ENCODE data around the gene IGSF21. TPM values are rescaled to one million over a fixed set of nuclear protein-coding genes. Genes with fewer than 3 reads are reported as not detected.

IGSF21 gene
- total and polyA plus RNA-seq, 2 of the 8 experiments (the other 6 are each of a cell fraction or from before 2014, with no cell fraction given): 22.5 to 28.5 TPM

DNA sequence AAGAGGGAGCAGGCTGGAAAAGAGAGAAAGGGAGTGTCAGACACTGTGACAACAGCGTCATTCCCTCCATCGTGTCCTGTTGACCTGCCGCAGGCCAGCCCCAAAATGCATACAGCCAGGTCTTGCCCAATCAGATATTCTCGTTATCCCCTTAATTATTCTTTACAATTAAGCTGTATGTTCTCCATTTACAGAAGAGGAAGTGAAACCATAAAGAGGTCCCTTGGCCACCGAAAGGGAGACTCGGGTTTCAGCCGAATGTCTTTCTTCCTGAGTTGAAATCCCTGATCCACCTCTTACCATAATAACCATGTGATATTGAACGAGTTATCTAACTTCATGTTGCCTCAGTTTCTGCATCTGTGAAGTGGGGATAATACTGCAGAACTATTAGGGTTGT is 70.5 kb downstream of the IGSF21 start:
- Histone ChIP-seq H2BK20ac (ENCODE audit: low read length) (no peak overlapping the region), H4K5ac (ENCODE audit: insufficient read length, low read depth, low read length) (no peak overlapping the region), H2BK120ac (replicated peaks; ENCODE audit: low read depth, low read length) (no peak overlapping the region), H3K23ac (ENCODE audit: insufficient read length) (no peak overlapping the region), H2BK12ac (ENCODE audit: low read depth, low read length) (no peak overlapping the region), H3K9me3 (ENCODE audit: insufficient read depth in 2 of 2, low read depth in 1 of 2, low read length in 1 of 2) (no peaks in the 10 kb centered on the region), H3K36me3 (ENCODE audit: control insufficient read depth in 2 of 4, insufficient read depth in 4 of 4, low read length in 3 of 4) (no peaks in the 10 kb centered on the region), H3K14ac (ENCODE audit: insufficient read length) (no peak overlapping the region), H3K4me1 (replicated peaks in 1 of 4; ENCODE audit: control insufficient read depth in 3 of 4, insufficient read depth in 4 of 4, low read length in 3 of 4) (peaks cover 13 to 28% (median 18%) of the 10 kb centered on the region in 4 experiments), H2AK5ac (ENCODE audit: low read depth, low read length) (no peak overlapping the region), H3K79me1 (ENCODE audit: low read depth, low read length) (no peaks in the 10 kb centered on the region), H4K20me1 (replicated peaks in 1 of 2; ENCODE audit: control insufficient read depth in 1 of 2, insufficient read depth in 2 of 2, low read length in 2 of 2) (no peaks in the 10 kb centered on the region), H3K9ac (replicated peaks in 1 of 4; ENCODE audit: extremely low read depth in 1 of 4, low read depth in 3 of 4, low read length in 3 of 4) (no peak overlapping the region), H3K27me3 (replicated peaks in 1 of 4; ENCODE audit: control insufficient read depth in 3 of 4, extremely low read depth in 1 of 4, insufficient read depth in 3 of 4, low read length in 3 of 4) (no peaks in the 10 kb centered on the region), H3K4ac (replicated peaks; ENCODE audit: insufficient read length, low read depth, low read length) (no peak overlapping the region), H3K18ac (ENCODE audit: extremely low read depth, low read length) (peak overlapping the region; percentile 7; the same call in 1 of the 2 replicates), H2AFZ (ENCODE audit: low read length) (no peak overlapping the region), H3K27ac (ENCODE audit: low read depth, low read length) (no peak overlapping the region), H2BK15ac (ENCODE audit: low read length) (0 out of 2 replicates have a peak overlapping the region, but pooled peaks have one; percentile 16), H3K4me3 (ENCODE audit: extremely low read depth in 1 of 4, insufficient read depth in 2 of 4, low read depth in 3 of 4, low read length in 4 of 4) (no peak overlapping the region), H3K23me2 (ENCODE audit: low read depth, low read length) (peaks cover 2% of the 10 kb centered on the region), H3K79me2 (ENCODE audit: control insufficient read depth in 1 of 2, insufficient read depth in 2 of 2, low read length in 2 of 2) (no peaks in the 10 kb centered on the region), H3K4me2 (ENCODE audit: insufficient read depth in 1 of 2, low read depth in 2 of 2, low read length in 2 of 2) (no peak overlapping the region), H4K8ac (ENCODE audit: extremely low read depth, insufficient read depth, low read length) (no peak overlapping the region), H3K56ac (replicated peaks; ENCODE audit: insufficient read length, low read depth, low read length) (no peak overlapping the region), H2BK5ac (ENCODE audit: low read depth, low read length) (peak overlapping the region; percentile 44; the same call in 1 of the 2 replicates), H4K91ac (replicated peaks; ENCODE audit: insufficient read length, low read length) (no peak overlapping the region)
- no peak for FAIRE-seq
- DNase-seq (ENCODE audit: low read depth in 1 of 2, low spot score in 2 of 2): no peak
- 84% methylated on average over 8 of the region's 8 CpGs; no CpG with 5 or more reads in 1 of the 2 experiments for WGBS, 2 experiments (ENCODE audit: extremely low coverage in 1 of 2, insufficient coverage in 1 of 2, insufficient read length in 1 of 2, insufficient replicate concordance in 2 of 2, low coverage in 1 of 2, low lambda C conversion rate in 2 of 2, missing lambda C conversion rate in 1 of 2)
- TF ChIP-seq, protein P1, sequence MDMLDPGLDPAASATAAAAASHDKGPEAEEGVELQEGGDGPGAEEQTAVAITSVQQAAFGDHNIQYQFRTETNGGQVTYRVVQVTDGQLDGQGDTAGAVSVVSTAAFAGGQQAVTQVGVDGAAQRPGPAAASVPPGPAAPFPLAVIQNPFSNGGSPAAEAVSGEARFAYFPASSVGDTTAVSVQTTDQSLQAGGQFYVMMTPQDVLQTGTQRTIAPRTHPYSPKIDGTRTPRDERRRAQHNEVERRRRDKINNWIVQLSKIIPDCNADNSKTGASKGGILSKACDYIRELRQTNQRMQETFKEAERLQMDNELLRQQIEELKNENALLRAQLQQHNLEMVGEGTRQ (IDR thresholded peaks at IDR 0.05; ENCODE audit: low read length): no peak
- TF ChIP-seq RFX5 (IDR thresholded peaks at IDR 0.05; ENCODE audit: borderline replicate concordance, low read depth, low read length): no peak
- TF ChIP-seq, protein P2, sequence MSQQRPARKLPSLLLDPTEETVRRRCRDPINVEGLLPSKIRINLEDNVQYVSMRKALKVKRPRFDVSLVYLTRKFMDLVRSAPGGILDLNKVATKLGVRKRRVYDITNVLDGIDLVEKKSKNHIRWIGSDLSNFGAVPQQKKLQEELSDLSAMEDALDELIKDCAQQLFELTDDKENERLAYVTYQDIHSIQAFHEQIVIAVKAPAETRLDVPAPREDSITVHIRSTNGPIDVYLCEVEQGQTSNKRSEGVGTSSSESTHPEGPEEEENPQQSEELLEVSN (IDR thresholded peaks at IDR 0.05): no peak
- ChIA-PET POLR2A (ENCODE audit: partially characterized antibody) (no interaction called here), CTCF (ENCODE audit: partially characterized antibody) (interaction anchor here (0.9 to 1.3 kb wide), 3 partner anchors 16 to 269 kb away, joined by 3 read pairs; no protein-coding TSS in a partner anchor)
